Uterus (tissue), 2 donors: ENCODE measurements around the gene MYL7.

Experiments used
- POLR2A ChIP-seq, 2 donors: fragments of 450-650 bp; IDR thresholded peaks; one replicate each; pipeline ENCODE4 v1.6.1; 2016; ENCODE audit warnings: antibody characterized with exemption in 2 of 2, mild to moderate bottlenecking in 1 of 2, moderate library complexity in 1 of 2
- TF ChIP-seq, protein P1 (sequence below), 4 experiments: fragments of 200-600 bp in 2 of 4; fragments of 450-650 bp in 2 of 4; sonication (generic) in 2 of 4; IDR thresholded peaks; one replicate each; pipeline ENCODE4 v1.5.1; 2016 to 2019; ENCODE audit warnings: antibody characterized with exemption in 4 of 4, mild to moderate bottlenecking in 2 of 4, moderate library complexity in 1 of 4

DNA sequence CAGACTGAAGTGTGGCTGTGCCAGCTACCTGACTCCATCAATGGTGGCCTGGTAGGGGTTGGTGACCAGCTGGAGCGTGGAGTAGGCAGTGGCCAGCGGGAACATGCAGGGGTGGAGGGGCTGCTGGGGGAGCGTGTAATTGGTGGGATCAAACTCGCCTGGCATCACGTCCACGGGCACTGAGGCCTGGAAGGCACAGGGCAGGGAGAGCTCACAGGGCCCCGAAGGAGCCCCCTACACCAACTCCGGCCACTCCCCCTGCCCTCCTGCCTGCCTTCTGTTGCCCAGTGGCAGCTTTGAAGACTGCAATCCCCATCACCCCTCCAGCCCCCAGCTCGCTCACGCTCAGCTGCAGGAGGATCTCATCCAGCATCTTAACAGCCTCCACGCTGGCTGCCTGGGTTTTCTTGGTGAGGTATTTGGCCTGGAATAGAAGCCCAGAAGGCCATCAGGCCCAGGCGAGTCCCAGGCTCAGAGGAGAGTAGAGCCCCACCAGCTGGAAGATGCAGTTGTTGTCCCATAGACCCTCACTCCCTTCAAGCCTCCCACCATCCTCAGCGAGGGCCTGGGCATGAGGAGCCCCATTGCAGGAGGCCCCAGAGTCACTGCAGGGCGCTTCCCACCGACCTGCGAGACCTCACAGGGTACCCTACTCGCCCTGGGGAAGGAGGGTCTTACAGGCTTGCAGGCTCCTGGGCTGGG, 24.9 kb downstream of the MYL7 start:
- TF ChIP-seq, protein P1, sequence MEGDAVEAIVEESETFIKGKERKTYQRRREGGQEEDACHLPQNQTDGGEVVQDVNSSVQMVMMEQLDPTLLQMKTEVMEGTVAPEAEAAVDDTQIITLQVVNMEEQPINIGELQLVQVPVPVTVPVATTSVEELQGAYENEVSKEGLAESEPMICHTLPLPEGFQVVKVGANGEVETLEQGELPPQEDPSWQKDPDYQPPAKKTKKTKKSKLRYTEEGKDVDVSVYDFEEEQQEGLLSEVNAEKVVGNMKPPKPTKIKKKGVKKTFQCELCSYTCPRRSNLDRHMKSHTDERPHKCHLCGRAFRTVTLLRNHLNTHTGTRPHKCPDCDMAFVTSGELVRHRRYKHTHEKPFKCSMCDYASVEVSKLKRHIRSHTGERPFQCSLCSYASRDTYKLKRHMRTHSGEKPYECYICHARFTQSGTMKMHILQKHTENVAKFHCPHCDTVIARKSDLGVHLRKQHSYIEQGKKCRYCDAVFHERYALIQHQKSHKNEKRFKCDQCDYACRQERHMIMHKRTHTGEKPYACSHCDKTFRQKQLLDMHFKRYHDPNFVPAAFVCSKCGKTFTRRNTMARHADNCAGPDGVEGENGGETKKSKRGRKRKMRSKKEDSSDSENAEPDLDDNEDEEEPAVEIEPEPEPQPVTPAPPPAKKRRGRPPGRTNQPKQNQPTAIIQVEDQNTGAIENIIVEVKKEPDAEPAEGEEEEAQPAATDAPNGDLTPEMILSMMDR (IDR thresholded peaks at IDR 0.05), result no peak
- TF ChIP-seq POLR2A (IDR thresholded peaks at IDR 0.05), result no peak
